ENCODE measurements around the gene DNHD1. TPM values are rescaled to one million over a fixed set of nuclear protein-coding genes. Genes with fewer than 3 reads are reported as not detected.
A peak's percentile ranks its signal among the peaks of the same experiment; 100 is the strongest.

Gene DNHD1
- total and polyA plus RNA-seq, 2 of the 8 experiments (the other 6 are each of a cell fraction or from before 2014, with no cell fraction given): 5.0 to 6.8 TPM

- no peak for TF ChIP-seq CHD7 (IDR thresholded peaks at IDR 0.05; ENCODE audit: insufficient replicate concordance, low read length)
- TF ChIP-seq JUND (IDR thresholded peaks at IDR 0.05; ENCODE audit: low read length): peak; percentile 63; the same call in 1 of the 2 replicates
Measured at GRCh38 chr11:6563121-6563619, 66.1 kb downstream of the DNHD1 start (continued).

All from H1 (cell line).